Right lobe of liver (tissue), 4 donors: ENCODE results near the gene TARM1.
"Not testable (repeated sequence)": the region's sequence is repeated elsewhere in the genome, so short reads cannot be mapped to it uniquely, and the experiment has no call there.

Experiments
- CTCF ChIP-seq, 4 donors: fragments of 200-600 bp in 3 of 4; fragments of 450-650 bp in 1 of 4; IDR thresholded peaks; one replicate each; pipeline versions ENCODE4 v1.5.1 to v1.8.0; 2016 to 2022; ENCODE audit warnings: antibody characterized with exemption in 4 of 4, mild to moderate bottlenecking in 2 of 4
- POLR2A ChIP-seq: fragments of 450-650 bp; IDR thresholded peaks from one replicate; pipeline ENCODE4 v1.6.1; 2017; ENCODE audit warnings: antibody characterized with exemption, mild to moderate bottlenecking
- donor health status: DM: no; HTN: no; CAD: no.
- donor health status: DM: no; HTN: no; CAD: no.
- donor health status: DM: no; HTN: yes; CAD: no.

DNA sequence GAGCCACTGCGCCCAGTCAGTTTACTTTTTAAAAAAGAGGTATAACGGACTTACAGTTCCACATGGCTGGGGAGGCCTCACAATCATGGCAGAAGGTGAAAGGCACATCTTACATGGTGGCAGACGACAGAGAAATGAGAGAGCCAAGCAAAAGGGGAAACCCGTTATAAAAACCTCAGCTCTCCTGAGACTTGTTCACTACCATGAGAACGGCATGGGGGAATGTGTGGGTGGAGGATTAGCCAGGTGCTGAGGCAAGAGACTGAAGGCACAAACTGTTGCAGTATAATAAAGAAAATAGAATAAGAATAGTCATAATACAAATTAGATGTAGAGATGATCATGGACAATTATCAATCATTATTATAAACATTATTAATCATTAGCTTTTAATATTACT, 44.6 kb downstream of the TARM1 start:
- TF ChIP-seq POLR2A; CTCF (IDR thresholded peaks at IDR 0.05): not testable (repeated sequence)
